Brain microvascular endothelial cell (primary cell): Measurements from ENCODE around the gene CORO1C.

Experiments
- DNase-seq: peaks from one replicate; pipeline ENCODE4 v3.0.0-alpha.2; 2020
- H3K27ac ChIP-seq: fragments of 250-450 bp; sonication (Bioruptor Pico); 2 replicates; pipeline ENCODE4 v1.5.1; 2020; ENCODE audit warnings: mild to moderate bottlenecking, moderate library complexity
- H3K27me3 ChIP-seq: fragments of 250-450 bp; sonication (Bioruptor Pico); replicated peaks from 2 replicates; pipeline ENCODE4 v1.5.1; 2020; ENCODE audit warnings: mild to moderate bottlenecking
- H3K36me3 ChIP-seq: fragments of 250-450 bp; sonication (Bioruptor Pico); replicated peaks from 2 replicates; pipeline ENCODE4 v1.5.1; 2020; ENCODE audit warnings: mild to moderate bottlenecking
- H3K4me3 ChIP-seq: 2 replicates; pipeline ENCODE4 v1.5.1; 2011; ENCODE audit warnings: low read depth, mild to moderate bottlenecking, control low read depth, low read length, moderate library complexity
- in situ Hi-C: cut with HindIII; loops from 2 replicates; pipeline ENCODE4 v1.10.0; 2017; ENCODE audit warnings: low sequenced_read_pairs, low pct_ligation_motif_present
- TF ChIP-seq, protein P1 (sequence below): IDR thresholded peaks from 2 replicates; pipeline ENCODE4 v1.5.1; 2011; ENCODE audit warnings: low read depth, mild to moderate bottlenecking, moderate library complexity, low read length, control low read depth, inconsistent platforms; ENCODE audit errors: missing control alignments

CORO1C gene

DNA sequence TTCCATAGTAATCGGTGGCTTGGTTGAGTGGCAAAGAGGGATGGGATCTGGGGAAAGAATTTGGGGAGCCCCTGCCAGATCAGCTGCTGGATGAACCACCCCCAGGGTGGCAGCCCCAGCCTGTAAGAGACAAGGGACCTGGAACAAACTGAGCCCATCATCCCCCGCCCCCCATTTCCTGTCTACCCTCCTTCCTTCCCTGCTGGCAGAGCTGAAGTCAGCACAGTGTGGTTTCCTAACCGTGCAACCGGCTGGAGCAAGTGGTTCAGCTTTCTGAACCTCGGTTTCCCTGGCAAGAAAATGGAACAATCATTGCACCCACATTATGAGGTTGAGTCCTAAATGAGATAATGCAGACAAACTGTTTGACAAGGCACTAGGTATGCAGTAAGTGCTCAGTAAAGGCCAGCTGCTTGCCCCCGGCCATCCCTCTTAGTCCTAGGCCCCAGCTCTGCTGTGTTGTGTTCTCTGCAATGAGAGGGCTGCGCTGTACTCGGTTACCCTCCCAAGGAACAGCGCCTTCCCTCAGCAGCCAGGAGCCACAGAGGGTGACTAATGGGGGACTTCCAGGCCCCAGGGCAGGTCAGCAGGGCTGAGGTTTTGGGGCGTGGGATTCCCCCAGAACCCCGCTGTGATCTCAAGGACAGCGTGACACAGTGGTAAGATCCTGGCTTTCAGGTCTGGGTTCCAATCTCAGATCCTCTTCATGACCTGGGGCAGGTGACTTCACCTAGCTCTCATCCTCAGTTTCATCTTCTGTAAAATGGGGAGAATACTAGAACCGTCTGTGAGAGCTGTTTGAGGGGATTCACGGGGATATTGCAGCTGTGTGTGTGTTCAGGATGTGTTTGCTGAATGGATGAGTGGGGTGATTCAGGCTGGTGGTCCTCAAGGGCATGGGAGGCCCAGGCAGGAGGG, 114.1 kb downstream of the CORO1C start:
- no peak overlapping the region for H3K4me3 ChIP-seq
- TF ChIP-seq, protein P1, sequence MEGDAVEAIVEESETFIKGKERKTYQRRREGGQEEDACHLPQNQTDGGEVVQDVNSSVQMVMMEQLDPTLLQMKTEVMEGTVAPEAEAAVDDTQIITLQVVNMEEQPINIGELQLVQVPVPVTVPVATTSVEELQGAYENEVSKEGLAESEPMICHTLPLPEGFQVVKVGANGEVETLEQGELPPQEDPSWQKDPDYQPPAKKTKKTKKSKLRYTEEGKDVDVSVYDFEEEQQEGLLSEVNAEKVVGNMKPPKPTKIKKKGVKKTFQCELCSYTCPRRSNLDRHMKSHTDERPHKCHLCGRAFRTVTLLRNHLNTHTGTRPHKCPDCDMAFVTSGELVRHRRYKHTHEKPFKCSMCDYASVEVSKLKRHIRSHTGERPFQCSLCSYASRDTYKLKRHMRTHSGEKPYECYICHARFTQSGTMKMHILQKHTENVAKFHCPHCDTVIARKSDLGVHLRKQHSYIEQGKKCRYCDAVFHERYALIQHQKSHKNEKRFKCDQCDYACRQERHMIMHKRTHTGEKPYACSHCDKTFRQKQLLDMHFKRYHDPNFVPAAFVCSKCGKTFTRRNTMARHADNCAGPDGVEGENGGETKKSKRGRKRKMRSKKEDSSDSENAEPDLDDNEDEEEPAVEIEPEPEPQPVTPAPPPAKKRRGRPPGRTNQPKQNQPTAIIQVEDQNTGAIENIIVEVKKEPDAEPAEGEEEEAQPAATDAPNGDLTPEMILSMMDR = no peak
- DNase-seq = peak; percentile 37
- H3K27ac ChIP-seq = no peak overlapping the region
- H3K27me3 ChIP-seq = no peaks in the 10 kb centered on the region
- H3K36me3 ChIP-seq = no peaks in the 10 kb centered on the region
- in situ Hi-C loops = no loop called here

DNA sequence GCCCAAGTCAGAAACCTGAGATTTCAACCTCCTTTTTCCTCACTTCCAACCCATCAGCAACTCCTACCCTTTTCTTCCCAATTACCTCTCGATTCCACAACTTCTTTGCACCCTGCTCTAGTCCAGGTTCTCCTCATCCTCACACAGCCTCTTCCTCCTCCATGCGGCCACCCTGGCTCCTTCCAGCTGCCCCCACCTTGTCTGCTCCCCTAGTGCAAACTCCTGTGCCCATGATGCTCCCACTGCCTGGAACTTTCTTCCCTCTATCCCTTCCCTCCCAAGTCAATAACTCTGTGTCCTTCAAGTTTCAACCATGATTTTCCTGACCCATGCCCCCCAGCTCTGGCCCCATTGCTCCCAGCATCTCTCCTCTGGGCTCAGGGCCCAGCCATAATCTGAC, 115.0 kb downstream of the CORO1C start:
- H3K4me3 ChIP-seq = no peak overlapping the region
- H3K27me3 ChIP-seq = no peaks in the 10 kb centered on the region
- in situ Hi-C loops = no loop called here
- no peak for DNase-seq
- TF ChIP-seq, protein P1 = no peak
- no peaks in the 10 kb centered on the region for H3K36me3 ChIP-seq
- H3K27ac ChIP-seq = no peak overlapping the region

DNA sequence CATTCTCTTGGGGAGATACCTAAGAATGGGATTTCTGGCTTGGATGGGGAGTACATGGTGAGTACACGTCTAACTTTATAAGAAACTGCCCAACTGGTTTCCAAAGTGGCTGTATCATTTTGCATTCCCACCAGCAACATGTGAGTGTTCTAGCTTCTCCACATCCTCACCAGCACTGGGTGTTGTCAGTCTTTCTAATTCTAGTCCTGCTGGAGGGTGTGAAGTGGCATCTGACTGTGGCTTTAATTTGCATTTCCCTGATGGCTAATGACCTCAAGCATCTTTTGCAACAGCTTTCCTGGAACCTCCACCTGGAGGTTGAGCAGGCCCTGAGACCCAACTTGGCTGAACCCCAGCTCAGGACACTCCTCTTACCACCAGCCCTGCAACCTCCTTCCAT, 115.4 kb downstream of the CORO1C start:
- Histone ChIP-seq H3K4me3 (no peak overlapping the region), H3K36me3 (no peaks in the 10 kb centered on the region), H3K27me3 (no peaks in the 10 kb centered on the region), H3K27ac (no peak overlapping the region)
- no peak for DNase-seq
- TF ChIP-seq, protein P1 = no peak
- in situ Hi-C loops = no loop called here

DNA sequence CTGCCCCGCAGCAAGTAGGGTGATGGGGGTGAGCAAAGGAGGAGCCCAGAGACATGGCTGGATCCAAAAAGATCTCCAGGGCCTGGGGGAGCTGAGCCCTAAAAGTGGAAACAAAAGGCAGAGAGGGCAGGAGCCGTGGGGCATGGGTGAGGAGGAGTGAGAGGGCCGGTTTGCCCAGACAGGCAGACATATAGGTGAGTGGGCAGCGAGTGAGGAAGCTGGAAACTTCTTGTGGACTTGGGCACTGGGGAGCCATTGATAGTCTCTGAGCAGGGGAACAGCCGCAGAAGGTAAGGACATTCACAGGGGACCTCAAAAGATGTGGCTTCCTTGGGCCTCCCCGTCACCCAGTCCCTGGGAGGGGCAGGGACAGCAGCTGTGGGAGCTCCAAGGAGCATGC, 116.7 kb downstream of the CORO1C start:
- TF ChIP-seq, protein P1 = no peak
- Histone ChIP-seq H3K36me3 (no peaks in the 10 kb centered on the region), H3K4me3 (no peak overlapping the region), H3K27me3 (no peaks in the 10 kb centered on the region), H3K27ac (no peak overlapping the region)
- in situ Hi-C loops = no loop called here
- DNase-seq = no peak

DNA sequence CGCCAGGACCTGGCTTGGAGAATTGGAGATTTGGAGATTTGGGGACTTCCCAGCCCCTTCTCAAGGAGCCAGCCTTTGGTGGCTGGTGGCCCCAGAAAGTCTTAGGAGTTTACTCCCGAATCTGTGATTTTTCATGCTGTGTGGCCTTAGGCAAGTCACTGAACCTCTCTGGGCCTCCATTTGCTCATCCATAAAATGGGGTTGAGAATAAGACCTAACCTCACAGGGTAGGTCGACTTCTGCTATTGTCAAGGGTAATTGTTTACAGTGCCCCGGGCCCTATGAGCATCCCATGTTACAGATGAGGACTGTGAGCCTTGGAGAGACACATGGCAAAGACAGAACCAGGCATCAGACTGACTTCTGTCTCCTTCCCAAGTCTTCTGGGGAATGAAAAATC, 117.3 kb downstream of the CORO1C start:
- Histone ChIP-seq H3K27me3 (no peaks in the 10 kb centered on the region), H3K27ac (no peak overlapping the region), H3K4me3 (no peak overlapping the region), H3K36me3 (no peaks in the 10 kb centered on the region)
- in situ Hi-C loops = no loop called here
- DNase-seq = no peak
- TF ChIP-seq, protein P1 = no peak

DNA sequence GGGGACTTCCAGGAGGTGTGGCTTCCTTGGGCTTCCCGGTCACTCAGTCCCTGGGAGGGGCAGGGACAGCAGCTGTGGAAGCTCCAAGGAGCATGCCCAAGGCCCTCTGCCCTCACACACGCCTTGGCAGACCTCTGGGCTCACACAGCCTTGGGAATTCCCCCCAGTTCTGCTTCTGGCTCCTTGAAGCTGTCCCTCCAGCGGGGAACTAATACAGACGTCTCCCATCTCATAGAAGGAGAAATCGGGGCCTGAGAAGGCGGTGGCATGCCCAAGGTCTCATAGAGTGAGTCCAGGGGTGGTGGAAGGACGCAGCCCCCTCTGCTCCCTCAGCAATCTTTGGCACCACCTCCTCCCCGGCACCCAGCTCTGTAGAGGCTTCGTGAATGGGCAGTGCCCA, 117.8 kb downstream of the CORO1C start:
- no peak for DNase-seq
- H3K36me3 ChIP-seq = no peaks in the 10 kb centered on the region
- H3K27me3 ChIP-seq = no peaks in the 10 kb centered on the region
- H3K4me3 ChIP-seq = no peak overlapping the region
- TF ChIP-seq, protein P1 = no peak
- in situ Hi-C loops = no loop called here
- H3K27ac ChIP-seq = no peak overlapping the region
